Anterior cingulate cortex (tissue), 58 donors: Measurements from ENCODE around the gene DDX23.

Source experiments
- DNase-seq, 58 donors: peaks; one replicate each; lab custom pipeline; 2025; lab: John Stamatoyannopoulos, UW

The DDX23 gene

GRCh38 chr12:48826209-48826855, 25.6 kb downstream of the DDX23 start:
- no peak for DNase-seq

GRCh38 chr12:48824905-48825304, 27.1 kb downstream of the DDX23 start:
- DNase-seq, result no peak

GRCh38 chr12:48824112-48824511, 27.9 kb downstream of the DDX23 start:
- no peak for DNase-seq

- no peak for DNase-seq
These were observed 28.7 kb downstream of the DDX23 start for GRCh38 chr12:48823281-48823680.

GRCh38 chr12:48822711-48823110, 29.3 kb downstream of the DDX23 start:
- DNase-seq, result peak in 2 of 58 donors; percentile 24 to 25

- DNase-seq, result no peak
These were observed 29.8 kb downstream of the DDX23 start for GRCh38 chr12:48822139-48822538.

- peak in 5 of 58 donors; percentile 9 to 23 (median 14) for DNase-seq
These were observed 31.8 kb downstream of the DDX23 start for GRCh38 chr12:48819986-48820725.

GRCh38 chr12:48818831-48819590, 33.0 kb downstream of the DDX23 start:
- peak in 4 of 58 donors; percentile 23 to 62 (median 38) for DNase-seq

- DNase-seq, result peak in 46 of 58 donors; percentile 9 to 69 (median 40)
These were observed 33.8 kb downstream of the DDX23 start, which contains the start of gene CACNB3 for GRCh38 chr12:48817873-48818830. CACNB3 (plus strand) TSS chr12:48818496; CDS start chr12:48818930, 434 bp downstream.

- no peak for DNase-seq
These were observed 35.7 kb downstream of the DDX23 start for GRCh38 chr12:48816143-48816854.

GRCh38 chr12:48815126-48816110, 36.5 kb downstream of the DDX23 start:
- DNase-seq, result peak in 48 of 58 donors; percentile 19 to 78 (median 52)

GRCh38 chr12:48814262-48815125, 37.5 kb downstream of the DDX23 start:
- DNase-seq, result peak in 43 of 58 donors; percentile 8 to 77 (median 47)

- DNase-seq, result no peak
These were observed 38.3 kb downstream of the DDX23 start for GRCh38 chr12:48813465-48814261.

- DNase-seq, result no peak
These were observed 39.6 kb downstream of the DDX23 start for GRCh38 chr12:48812389-48812788.

GRCh38 chr12:48811437-48812090, 40.4 kb downstream of the DDX23 start:
- no peak for DNase-seq
